Stomach smooth muscle (tissue), 2 donors: ENCODE measurements around the gene WIZ.

Experiments used
- H3K27ac ChIP-seq: one replicate; pipeline ENCODE4 v1.7.0; 2013; ENCODE audit warnings: mild to moderate bottlenecking, low read length, inconsistent platforms
- H3K27me3 ChIP-seq, 2 donors: one replicate each; pipeline ENCODE4 v1.7.0; 2013; ENCODE audit warnings: low read length in 2 of 2; ENCODE audit not compliant: insufficient read depth in 2 of 2, control insufficient read depth in 1 of 2
- H3K36me3 ChIP-seq, 2 donors: one replicate each; pipeline ENCODE4 v1.7.0; 2013; ENCODE audit warnings: low read length in 2 of 2; ENCODE audit not compliant: control insufficient read depth in 2 of 2, insufficient read depth in 2 of 2
- H3K4me1 ChIP-seq: one replicate; pipeline ENCODE4 v1.7.0; 2013; ENCODE audit warnings: low read length; ENCODE audit not compliant: control insufficient read depth, insufficient read depth
- H3K4me3 ChIP-seq, 2 donors: one replicate each; pipeline ENCODE4 v1.7.0; 2013; ENCODE audit warnings: low read length in 2 of 2
- H3K9ac ChIP-seq, 2 donors: one replicate each; pipeline ENCODE4 v1.7.0; 2013; ENCODE audit warnings: low read length in 2 of 2, mild to moderate bottlenecking in 1 of 2
- H3K9me3 ChIP-seq, 2 donors: one replicate each; pipeline ENCODE4 v1.7.0; 2013; ENCODE audit warnings: low read length in 2 of 2; ENCODE audit not compliant: control insufficient read depth in 2 of 2
- donor health status: healthy.
- donor health status: Pancreatic carcinoma.

The WIZ gene

DNA sequence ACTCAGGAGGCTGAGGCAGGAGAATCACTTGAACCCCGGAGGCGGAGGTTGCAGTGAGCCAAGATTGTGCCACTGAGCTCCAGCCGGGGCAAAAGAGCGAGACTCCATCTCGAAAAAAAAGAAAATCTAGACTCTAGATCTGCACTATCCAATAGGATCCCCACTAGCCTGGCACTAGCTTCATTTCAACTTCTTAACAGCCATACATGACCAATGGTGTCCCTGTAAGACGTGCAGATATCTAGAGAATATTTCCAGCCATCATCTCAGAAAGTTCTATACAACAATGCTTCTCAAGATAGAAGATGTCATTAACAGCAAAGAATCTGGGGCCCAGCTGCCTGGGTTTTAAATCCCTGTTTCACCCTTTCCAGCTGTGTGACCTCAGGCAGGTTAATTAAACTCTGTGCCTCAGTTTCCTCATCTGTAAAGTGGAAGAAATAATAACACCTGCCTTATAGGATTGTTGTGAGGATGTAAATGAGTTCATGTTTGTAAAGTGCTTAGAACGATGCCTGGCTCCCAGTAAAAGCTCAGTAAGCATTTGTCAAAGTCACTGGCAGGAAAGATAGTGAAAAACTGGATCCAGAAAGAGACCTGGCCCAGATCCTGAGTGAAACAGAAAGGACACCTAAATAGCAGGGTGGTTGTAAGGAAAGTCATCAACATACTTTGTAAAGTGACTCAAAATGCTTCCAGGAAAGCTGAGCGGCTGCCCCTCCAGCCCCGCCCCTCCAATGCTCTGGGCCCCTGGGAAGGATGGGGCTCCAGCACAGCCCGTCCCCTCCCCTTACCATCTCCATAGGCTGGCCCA lies 13.5 kb downstream of the WIZ start:
- Histone ChIP-seq H3K4me3 (no peak overlapping the region), H3K9ac (no peak overlapping the region), H3K4me1 (peaks cover 45% of the 10 kb centered on the region), H3K27ac (peak overlapping the region; percentile 85), H3K36me3 (no peaks in the 10 kb centered on the region), H3K27me3 (no peaks in the 10 kb centered on the region), H3K9me3 (no peaks in the 10 kb centered on the region)

DNA sequence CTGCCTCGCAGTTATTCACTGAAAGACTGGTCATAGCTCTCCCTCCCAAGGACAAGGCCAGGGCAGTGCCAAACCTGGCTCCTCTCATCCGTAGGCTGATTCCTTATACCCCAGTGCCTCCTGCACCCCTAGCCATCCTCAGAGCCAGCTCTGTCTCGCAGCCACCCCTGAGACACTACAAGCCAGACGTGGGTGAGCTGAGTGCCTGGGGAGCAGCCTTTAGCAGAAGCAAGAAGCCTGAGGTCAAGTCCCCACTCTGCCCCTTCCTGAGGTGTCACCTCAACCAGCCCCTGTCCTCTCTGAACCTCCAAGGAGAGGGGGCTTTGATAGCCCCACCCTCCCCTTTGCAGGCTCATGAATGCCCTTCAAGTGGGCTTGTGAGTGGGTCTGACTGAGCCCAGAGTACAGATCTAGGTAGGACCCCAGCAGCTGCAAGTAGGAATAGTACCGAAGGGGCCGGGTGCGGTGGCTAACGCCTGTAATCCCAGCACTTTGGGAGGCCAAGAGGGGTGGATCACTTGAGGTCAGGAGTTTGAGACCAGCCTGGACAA lies 16.2 kb downstream of the WIZ start:
- H3K27me3 ChIP-seq, result no peaks in the 10 kb centered on the region
- peaks cover 52% of the 10 kb centered on the region for H3K4me1 ChIP-seq
- H3K36me3 ChIP-seq, result peaks cover 0 to 3% of the 10 kb centered on the region in 2 donors
- peak overlapping the region; percentile 64 to 76 for H3K9ac ChIP-seq
- H3K9me3 ChIP-seq, result no peaks in the 10 kb centered on the region
- H3K4me3 ChIP-seq, result peak overlapping the region; percentile 79 to 92
- H3K27ac ChIP-seq, result peak overlapping the region; percentile 94

DNA sequence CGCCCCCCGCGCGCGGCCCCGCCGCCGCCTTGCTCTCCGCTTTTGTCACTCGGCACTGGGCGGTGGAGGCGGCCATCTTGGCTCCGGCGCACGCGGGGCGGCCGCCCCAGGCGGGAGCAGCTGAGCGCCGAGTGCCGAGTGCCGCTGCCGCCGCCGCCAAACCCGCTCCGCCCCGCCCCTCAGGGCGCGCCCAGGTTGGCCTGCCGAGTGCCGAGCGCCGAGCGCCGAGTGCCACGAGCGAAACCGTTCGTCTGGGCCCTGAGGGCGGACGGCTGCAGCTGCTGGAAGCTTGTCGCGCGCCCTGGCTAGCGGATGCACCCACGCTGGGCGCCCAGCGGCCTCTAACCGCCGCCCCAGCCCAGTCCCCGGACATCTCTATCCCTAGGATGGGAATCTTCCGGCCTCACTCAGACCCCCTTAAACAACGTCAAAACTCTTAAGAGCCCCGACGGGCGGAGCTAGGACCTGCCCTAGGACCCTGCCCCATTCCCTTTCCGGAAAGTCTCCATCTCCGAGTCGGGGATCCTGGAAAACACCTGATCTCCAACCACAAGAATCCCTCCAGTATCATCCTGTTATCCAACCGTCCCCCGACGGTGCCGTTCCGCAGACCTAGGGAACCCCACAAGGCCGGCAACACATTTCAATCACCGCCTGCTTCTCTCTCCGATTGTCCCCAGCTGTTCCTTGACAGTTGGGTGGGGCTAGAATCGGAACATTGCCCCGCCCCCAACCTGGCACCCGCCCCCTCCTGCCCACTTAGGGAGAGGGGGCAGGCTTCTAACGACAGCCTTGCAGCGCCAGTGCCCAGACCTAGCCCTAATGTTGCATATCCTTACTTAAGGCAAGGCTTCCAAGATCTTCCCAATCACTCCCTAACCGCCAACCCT lies 16.9 kb downstream of the WIZ start:
- Histone ChIP-seq H3K9ac (peak overlapping the region; percentile 76 to 83), H3K27me3 (no peaks in the 10 kb centered on the region), H3K27ac (peak overlapping the region; percentile 94), H3K36me3 (peaks cover 0 to 4% of the 10 kb centered on the region in 2 donors), H3K4me1 (peaks cover 45% of the 10 kb centered on the region), H3K9me3 (no peaks in the 10 kb centered on the region), H3K4me3 (peak overlapping the region; percentile 79 to 92)

DNA sequence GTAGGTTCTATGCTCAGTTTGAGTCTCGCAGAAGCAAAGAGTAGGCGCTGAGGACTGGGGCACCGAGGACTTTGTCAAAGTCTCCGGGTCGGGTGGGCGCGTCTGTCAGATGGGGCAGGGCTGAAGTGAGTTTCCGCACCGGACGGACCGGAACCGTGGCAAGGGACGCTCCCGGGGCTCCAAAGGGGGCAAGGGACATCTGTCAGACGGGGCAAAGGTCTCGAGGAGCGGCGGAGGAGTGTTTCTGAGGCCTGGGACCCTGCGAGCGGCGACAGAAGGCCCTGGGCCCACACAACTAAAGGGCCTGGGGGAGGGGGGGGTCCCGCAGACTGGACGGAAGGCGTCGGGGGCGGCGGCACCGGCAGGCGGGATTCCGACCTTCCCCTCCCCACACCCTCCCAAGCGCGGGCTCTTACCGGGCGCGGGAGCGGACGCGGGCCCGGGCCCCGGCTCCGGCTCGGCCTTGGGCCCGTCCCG lies 17.7 kb downstream of the WIZ start:
- Histone ChIP-seq H3K9ac (peak overlapping the region; percentile 64 to 82), H3K9me3 (no peaks in the 10 kb centered on the region), H3K4me3 (peak overlapping the region; percentile 87 to 88)

DNA sequence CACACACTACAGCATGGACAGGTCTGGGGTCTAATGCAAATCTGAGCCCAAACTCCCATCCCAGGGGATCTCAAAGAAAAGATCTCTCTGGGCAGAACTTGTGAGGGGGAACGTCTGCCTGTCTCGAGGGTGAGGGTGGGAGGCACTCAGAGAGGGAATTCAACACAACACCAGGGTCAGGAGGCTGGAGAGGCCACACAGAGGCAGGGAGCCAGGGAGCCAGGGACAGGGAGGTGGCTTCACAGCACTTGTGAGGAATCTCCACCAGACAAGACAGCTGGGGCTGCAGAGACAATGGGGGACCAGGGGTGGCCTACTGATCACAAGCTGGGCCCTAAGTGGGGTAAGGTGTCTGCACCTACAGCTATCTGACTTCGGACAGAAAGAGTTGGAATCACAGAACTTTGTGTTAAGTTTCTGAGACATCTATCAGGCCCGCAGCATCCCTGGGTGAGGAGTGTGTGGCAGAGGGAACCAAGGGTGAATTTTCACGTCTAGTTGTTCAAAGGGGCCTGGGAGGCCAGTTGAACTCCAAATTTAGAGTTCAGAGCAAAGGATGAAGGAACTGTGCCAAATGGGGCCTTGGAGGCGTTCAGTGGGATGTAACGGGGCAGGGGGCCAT lies 18.2 kb downstream of the WIZ start:
- Histone ChIP-seq H3K4me1 (peaks cover 33% of the 10 kb centered on the region), H3K36me3 (peaks cover 4 to 14% of the 10 kb centered on the region in 2 donors), H3K9ac (peak overlapping the region; percentile 64 to 82), H3K9me3 (no peaks in the 10 kb centered on the region), H3K27ac (peak overlapping the region; percentile 11), H3K4me3 (peak overlapping the region; percentile 87 to 88), H3K27me3 (no peaks in the 10 kb centered on the region)

More for the DNA sequence above, 17.7 kb downstream of the WIZ start:
- H3K27ac ChIP-seq, result peak overlapping the region; percentile 11
- H3K27me3 ChIP-seq, result no peaks in the 10 kb centered on the region
- H3K4me1 ChIP-seq, result peaks cover 38% of the 10 kb centered on the region
- H3K36me3 ChIP-seq, result peaks cover 0 to 8% of the 10 kb centered on the region in 2 donors

DNA sequence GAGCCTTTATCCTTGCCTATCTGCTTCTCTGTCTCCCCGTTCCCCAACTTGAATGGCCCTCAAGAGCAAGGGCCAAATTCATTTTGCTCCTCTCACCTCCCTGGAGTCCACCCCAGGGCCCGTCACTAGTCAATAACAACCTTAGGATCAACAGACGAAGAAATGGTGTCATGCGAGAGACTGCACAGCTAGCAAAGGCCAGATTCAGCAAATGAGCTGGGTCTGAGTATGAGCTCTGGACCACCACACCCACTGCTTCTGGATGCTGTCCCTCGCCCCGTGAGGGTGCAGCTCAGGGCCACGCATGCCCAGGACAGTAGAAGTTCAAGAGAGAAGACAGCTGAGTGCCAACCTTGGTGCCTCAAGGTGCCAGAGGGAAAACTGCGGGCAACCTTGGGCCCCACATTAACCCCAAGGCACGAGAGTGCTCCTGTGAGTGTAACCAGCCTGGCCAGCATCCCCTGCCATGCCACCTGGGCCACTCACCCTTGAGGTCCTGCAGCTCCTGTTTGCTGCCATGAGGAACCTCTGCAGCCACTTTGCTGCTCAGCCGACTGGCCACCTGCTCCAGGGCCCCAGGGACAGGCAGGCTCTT lies 19.1 kb downstream of the WIZ start:
- Histone ChIP-seq H3K4me1 (peaks cover 32% of the 10 kb centered on the region), H3K36me3 (peaks cover 11 to 21% of the 10 kb centered on the region in 2 donors), H3K27me3 (no peaks in the 10 kb centered on the region), H3K9me3 (no peaks in the 10 kb centered on the region), H3K4me3 (peak overlapping the region in 1 of 2 donors; percentile 88), H3K27ac (no peak overlapping the region), H3K9ac (no peak overlapping the region)

DNA sequence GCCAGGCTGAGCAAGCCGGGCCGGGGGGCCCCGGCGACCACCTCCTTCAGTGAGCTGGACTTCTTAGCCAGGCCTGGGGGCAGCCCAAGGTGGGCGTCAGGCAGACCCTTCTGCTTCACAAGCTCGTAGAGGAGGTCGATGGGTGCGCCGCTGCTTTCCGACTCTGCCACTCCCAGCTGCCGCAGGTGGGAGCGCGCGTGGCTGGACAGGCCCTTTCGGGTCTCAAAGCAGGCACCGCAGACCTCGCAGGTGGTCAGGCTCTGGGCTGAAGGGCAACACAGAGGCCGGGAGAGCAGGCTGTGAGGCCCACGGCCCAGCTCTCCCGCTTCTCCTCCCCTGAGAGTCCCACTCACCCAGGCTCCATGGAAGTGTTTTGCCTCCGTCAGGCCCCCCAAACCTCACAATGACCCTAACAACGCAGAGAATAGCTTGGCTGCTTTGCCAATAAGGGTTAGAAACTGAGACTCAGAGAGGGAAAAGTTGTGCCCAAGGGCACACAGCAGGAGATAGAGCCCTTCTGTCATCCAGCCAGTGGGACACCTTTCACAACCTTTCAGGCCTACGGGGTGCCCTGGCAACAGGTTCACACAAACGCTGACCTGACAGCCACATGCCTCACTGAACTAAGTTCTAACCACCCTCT lies 19.8 kb downstream of the WIZ start:
- Histone ChIP-seq H3K9me3 (no peaks in the 10 kb centered on the region), H3K4me1 (peaks cover 32% of the 10 kb centered on the region), H3K9ac (no peak overlapping the region), H3K4me3 (no peak overlapping the region), H3K27ac (no peak overlapping the region), H3K36me3 (peaks cover 16 to 27% of the 10 kb centered on the region in 2 donors), H3K27me3 (no peaks in the 10 kb centered on the region)

DNA sequence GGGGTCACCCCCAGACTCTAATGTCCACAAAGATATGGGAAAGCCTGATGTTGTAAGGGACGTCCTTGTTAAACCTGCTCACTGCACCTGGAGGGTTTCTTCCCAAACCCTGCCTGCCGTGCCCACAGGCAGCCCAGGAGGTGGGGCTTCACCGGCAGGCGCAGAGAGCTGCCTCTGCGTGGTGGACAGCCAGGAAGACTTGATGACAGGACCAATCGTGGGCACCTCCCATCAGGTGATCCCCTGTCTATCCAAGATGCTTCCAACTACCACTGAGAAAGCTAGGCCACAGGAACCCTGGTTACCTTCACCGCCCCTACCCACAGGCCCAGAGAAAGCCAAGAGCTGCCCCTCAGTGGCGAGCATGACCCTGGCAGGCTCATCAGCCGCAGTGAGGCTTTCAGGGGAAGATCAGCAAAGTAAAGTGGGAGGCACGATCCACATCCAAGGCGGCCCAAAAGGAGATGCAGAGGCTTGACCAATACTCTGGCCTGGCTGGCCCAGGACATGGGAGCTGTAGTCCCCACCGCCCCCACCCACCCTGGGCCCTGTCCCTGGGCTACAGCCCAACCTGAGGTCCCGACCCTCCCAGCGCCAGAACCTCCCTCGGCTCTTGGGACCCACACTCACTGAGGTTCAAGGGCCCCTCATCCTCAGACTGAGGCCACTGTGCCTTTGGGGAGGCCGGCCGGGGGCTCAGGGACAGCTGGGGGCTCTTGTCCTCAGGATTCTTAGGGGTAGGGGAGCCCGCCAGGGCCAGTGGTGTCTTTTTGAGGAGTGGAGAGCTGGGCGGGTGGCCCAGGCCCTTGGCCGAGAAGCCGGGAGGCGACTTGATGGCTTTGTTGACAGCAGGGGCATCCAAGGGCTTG lies 20.6 kb downstream of the WIZ start:
- Histone ChIP-seq H3K4me3 (no peak overlapping the region), H3K9ac (no peak overlapping the region), H3K27ac (no peak overlapping the region), H3K4me1 (peaks cover 32% of the 10 kb centered on the region), H3K9me3 (no peaks in the 10 kb centered on the region), H3K36me3 (peaks cover 16 to 27% of the 10 kb centered on the region in 2 donors), H3K27me3 (no peaks in the 10 kb centered on the region)

DNA sequence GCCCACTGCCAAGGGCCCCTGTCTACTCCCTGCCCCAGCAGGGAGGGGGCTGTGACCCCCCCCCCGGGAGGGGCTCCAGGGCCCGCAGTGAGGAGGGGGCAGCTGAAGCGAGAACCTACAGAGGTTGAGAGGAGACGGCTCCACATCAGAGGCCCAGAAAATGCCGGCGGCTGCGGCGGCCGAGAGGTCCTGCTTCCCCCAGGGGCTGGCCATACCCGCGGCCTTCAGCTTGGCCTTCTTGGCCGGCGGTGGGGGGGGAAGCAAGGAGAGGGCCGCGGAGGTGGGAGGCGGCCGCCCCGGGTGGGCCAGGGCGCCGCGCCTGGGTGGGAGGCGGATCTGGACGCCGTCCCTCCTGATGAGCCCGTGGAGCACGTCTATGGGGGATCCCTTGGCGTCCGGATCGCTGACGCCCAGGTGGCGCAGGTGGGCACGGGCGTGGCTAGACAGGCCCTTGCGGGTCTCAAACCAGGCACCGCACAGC lies 21.7 kb downstream of the WIZ start:
- Histone ChIP-seq H3K36me3 (peaks cover 28 to 36% of the 10 kb centered on the region in 2 donors), H3K9me3 (peaks cover 0 to 4% of the 10 kb centered on the region in 2 donors), H3K27me3 (no peaks in the 10 kb centered on the region), H3K4me1 (peaks cover 25% of the 10 kb centered on the region), H3K4me3 (no peak overlapping the region), H3K27ac (no peak overlapping the region), H3K9ac (no peak overlapping the region)
